Kidney (tissue), 14 donors: Measurements from ENCODE around the gene SYT11. TPM values are rescaled to one million over a fixed set of nuclear protein-coding genes. Genes with fewer than 3 reads are reported as not detected.
A peak's percentile ranks its signal among the peaks of the same experiment; 100 is the strongest.

Experiments used
- DNase-seq, 5 donors: peaks; one replicate each; pipeline ENCODE4 v3.0.0-alpha.2; 2013 to 2020
- FAIRE-seq: peaks from 2 replicates; lab custom pipeline; 2012; peaks lifted over from hg19 to GRCh38; lab: Jason Lieb, UNC
- H3K27ac ChIP-seq, 2 donors: one replicate each; pipeline ENCODE4 v1.7.0; 2013; ENCODE audit warnings: low read depth in 2 of 2, low read length in 2 of 2, inconsistent platforms in 1 of 2
- H3K27me3 ChIP-seq: one replicate; pipeline ENCODE4 v1.7.1; 2013; ENCODE audit warnings: low read length, inconsistent platforms; ENCODE audit not compliant: control insufficient read depth, insufficient read depth
- H3K36me3 ChIP-seq, 3 donors: one replicate each; pipeline versions ENCODE4 v1.7.0 to v1.7.1; 2013; ENCODE audit warnings: low read length in 3 of 3, control low read depth in 1 of 3, inconsistent platforms in 1 of 3; ENCODE audit not compliant: insufficient read depth in 3 of 3, control insufficient read depth in 2 of 3
- H3K4me1 ChIP-seq, 3 donors: one replicate each; pipeline versions ENCODE4 v1.7.0 to v1.7.1; 2013; ENCODE audit warnings: low read length in 3 of 3, inconsistent platforms in 1 of 3, low read depth in 1 of 3; ENCODE audit not compliant: control insufficient read depth in 2 of 3, insufficient read depth in 2 of 3
- H3K4me3 ChIP-seq, 3 donors: one replicate each; pipeline versions ENCODE4 v1.7.0 to v1.8.1; 2013; ENCODE audit warnings: low read length in 3 of 3, control low read depth in 1 of 3, inconsistent platforms in 1 of 3
- H3K9ac ChIP-seq, 3 donors: one replicate each; pipeline versions ENCODE4 v1.7.0 to v1.7.1; 2013; ENCODE audit warnings: low read length in 3 of 3, control low read depth in 1 of 3, inconsistent platforms in 1 of 3
- H3K9me3 ChIP-seq, 3 donors: one replicate each; pipeline versions ENCODE4 v1.7.0 to v1.7.1; 2013; ENCODE audit warnings: low read length in 3 of 3, control low read depth in 1 of 3, inconsistent platforms in 1 of 3; ENCODE audit not compliant: control insufficient read depth in 2 of 3, insufficient read depth in 1 of 3
- intact Hi-C: fragments of 100-400 bp; cut with DNase I; formaldehyde crosslinking; loops from one replicate; pipeline ENCODE4 v1.11.1; 2022
- polyA plus RNA-seq: library from polyadenylated mRNA; stranded (reverse); fragments of 350-450 nt; fragmentation: Illumina TruSeq; extraction: RNeasy Lipid Tissue Mini Kit (QIAGEN cat#74804); gene quantifications from one replicate; pipeline ENCODE4 v1.2.3, GENCODE V29; 2014; ENCODE audit warnings: low read depth, low replicate concordance; ENCODE audit not compliant: insufficient read depth
- total RNA-seq: library from RNA; stranded (reverse); fragmentation: NEBNext Ultra II Directional; extraction: Animal tissue kit (Norgen Biotek cat#: 25700); gene quantifications from one replicate; pipeline ENCODE4 v1.2.1, GENCODE V29; 2021
- TF ChIP-seq, protein P1 (sequence below): IDR thresholded peaks from 3 replicates; pipeline ENCODE4 v1.5.1; 2012; ENCODE audit warnings: mild to moderate bottlenecking, moderate library complexity, borderline replicate concordance; ENCODE audit not compliant: insufficient read depth; ENCODE audit errors: extremely low read depth
- donor health status: control.
- donor health status: control.
- donor health status: control.
- donor health status: control.
- donor health status: control.
- donor health status: DM: yes; HTN: yes; CAD: no.
- donor health status: Normal renal cell carcinoma (clear cell type).

The SYT11 gene
- total and polyA plus RNA-seq, 2 donors from 2014 or later: 8.4 to 16.8 TPM

DNA sequence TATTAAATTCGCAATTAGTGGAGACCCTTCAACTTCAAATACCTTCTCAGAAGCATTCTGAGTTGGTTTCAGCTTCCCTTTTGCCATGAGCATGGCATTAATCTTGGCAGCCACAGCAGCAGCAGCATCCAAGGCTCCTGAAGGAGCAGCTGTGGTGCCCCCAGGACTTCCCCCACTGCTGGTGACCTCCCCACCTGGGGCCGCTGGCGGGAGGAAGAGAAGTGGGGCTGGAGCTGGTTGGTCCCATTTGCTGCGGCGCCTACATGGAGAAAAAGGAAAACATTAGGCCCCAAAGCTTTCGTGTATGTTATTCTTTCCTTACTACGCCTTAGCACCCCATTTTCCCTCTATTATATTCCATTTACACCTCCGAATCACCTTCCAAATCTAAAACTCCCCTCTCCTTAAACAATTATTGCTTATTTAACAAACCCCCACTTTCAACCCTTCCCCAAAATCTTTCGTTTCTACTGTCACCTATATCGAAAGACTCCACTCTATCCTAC, 74.3 kb downstream of the SYT11 start:
- Histone ChIP-seq H3K27me3 (no peaks in the 10 kb centered on the region), H3K27ac (peak overlapping the region; percentile 73 to 96), H3K36me3 (peaks cover 5 to 26% (median 7%) of the 10 kb centered on the region in 3 donors), H3K4me3 (peak overlapping the region; percentile 75 to 98 (median 82)), H3K4me1 (peaks cover 3 to 21% (median 9%) of the 10 kb centered on the region in 3 donors), H3K9ac (peak overlapping the region; percentile 64 to 98 (median 88)), H3K9me3 (no peaks in the 10 kb centered on the region)
- DNase-seq (peak in 2 of 5 donors; percentile 11 to 77), FAIRE-seq (no peak)
- intact Hi-C loops: no loop called here
- TF ChIP-seq, protein P1, sequence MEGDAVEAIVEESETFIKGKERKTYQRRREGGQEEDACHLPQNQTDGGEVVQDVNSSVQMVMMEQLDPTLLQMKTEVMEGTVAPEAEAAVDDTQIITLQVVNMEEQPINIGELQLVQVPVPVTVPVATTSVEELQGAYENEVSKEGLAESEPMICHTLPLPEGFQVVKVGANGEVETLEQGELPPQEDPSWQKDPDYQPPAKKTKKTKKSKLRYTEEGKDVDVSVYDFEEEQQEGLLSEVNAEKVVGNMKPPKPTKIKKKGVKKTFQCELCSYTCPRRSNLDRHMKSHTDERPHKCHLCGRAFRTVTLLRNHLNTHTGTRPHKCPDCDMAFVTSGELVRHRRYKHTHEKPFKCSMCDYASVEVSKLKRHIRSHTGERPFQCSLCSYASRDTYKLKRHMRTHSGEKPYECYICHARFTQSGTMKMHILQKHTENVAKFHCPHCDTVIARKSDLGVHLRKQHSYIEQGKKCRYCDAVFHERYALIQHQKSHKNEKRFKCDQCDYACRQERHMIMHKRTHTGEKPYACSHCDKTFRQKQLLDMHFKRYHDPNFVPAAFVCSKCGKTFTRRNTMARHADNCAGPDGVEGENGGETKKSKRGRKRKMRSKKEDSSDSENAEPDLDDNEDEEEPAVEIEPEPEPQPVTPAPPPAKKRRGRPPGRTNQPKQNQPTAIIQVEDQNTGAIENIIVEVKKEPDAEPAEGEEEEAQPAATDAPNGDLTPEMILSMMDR: no peak

DNA sequence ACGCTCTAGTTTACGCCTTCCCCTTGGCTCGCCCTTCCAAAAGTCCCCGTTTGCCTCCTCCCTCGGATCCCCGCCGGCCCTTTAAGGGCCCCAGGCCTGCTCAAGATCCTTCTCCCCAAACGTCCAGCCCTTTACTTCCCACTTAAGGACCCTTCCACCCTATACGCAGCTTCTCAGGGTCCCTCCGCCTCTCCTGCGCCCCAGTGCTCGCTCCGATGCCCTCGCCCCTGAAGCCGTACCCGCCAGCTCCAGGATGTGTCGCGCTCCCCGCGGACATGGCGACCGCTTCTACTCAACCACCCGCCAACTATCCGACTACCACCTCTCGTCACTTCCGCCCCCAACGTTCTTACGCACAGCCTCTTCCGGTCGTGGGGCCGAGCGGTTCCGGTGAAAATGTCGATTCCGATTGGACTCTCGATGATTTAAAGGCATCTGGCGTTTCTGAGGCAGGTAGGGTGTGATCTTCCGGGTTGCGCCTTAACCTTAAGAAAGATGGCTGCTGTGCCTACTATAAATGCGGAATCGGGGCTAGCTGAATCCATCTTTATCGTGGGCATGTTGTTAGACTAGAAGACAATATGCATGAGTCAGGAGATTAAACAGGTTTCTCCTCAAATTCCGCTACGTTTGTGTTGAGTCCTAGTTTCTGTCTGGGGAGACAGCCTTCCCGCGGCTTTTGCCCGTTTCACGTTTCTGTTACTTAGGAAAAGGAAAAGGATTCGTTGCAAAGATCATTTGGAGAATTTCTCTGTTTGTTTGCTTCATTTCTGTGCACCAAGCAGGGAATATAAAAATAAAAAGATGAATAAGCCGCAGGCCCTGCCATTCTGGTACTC, 74.9 kb downstream of the SYT11 start, which contains the start of gene KHDC4:
TSS of gene KHDC4 (minus strand) at position 317 of the 839 bp plus-strand sequence. CDS start at position 277, 40 bp downstream.
- DNase-seq (peak; percentile 98 to 100 (median 98)), FAIRE-seq (peak; percentile 98)
- H3K27me3 ChIP-seq: no peaks in the 10 kb centered on the region
- peak within 1 kb of the TSS; percentile 64 to 98 (median 88) for H3K9ac ChIP-seq
- peaks cover 2 to 21% (median 3%) of the 10 kb centered on the region in 3 donors for H3K36me3 ChIP-seq
- intact Hi-C loops: no loop called here
- H3K27ac ChIP-seq: peak within 1 kb of the TSS; percentile 88 to 96
- peaks cover 3 to 21% (median 9%) of the 10 kb centered on the region in 3 donors for H3K4me1 ChIP-seq
- peak within 1 kb of the TSS; percentile 75 to 98 (median 82) for H3K4me3 ChIP-seq
- TF ChIP-seq, protein P1: peak; percentile 1
- no peaks in the 10 kb centered on the region for H3K9me3 ChIP-seq

Other genes starting within 250 kb of the SYT11 start
- 54.0 TPM for gene MSTO1, start 249.3 kb upstream of the SYT11 start, total RNA-seq
- gene MSTO1, start 249.3 kb upstream of the SYT11 start, polyA plus RNA-seq: 25.3 TPM
- gene YY1AP1, start 170.8 kb upstream of the SYT11 start, total RNA-seq: 67.1 TPM
- 33.4 TPM for gene YY1AP1, start 170.8 kb upstream of the SYT11 start, polyA plus RNA-seq
- 85.2 TPM for gene DAP3, start 170.5 kb upstream of the SYT11 start, total RNA-seq
- 92.2 TPM for gene DAP3, start 170.5 kb upstream of the SYT11 start, polyA plus RNA-seq
- gene GON4L, start 2.4 kb upstream of the SYT11 start, total RNA-seq: 62.1 TPM
- gene GON4L, start 2.4 kb upstream of the SYT11 start, polyA plus RNA-seq: 14.2 TPM
- gene RIT1, start 51.8 kb downstream of the SYT11 start, total RNA-seq: 40.8 TPM
- gene RIT1, start 51.8 kb downstream of the SYT11 start, polyA plus RNA-seq: 33.2 TPM
- gene KHDC4, start 74.8 kb downstream of the SYT11 start, total RNA-seq: 57.4 TPM
- 19.8 TPM for gene KHDC4, start 74.8 kb downstream of the SYT11 start, polyA plus RNA-seq
- gene RXFP4, start 82.1 kb downstream of the SYT11 start, total RNA-seq: not detected
- 0.32 TPM for gene RXFP4, start 82.1 kb downstream of the SYT11 start, polyA plus RNA-seq
- 99.6 TPM for gene ARHGEF2, start 119.0 kb downstream of the SYT11 start, total RNA-seq
- 32.3 TPM for gene ARHGEF2, start 119.0 kb downstream of the SYT11 start, polyA plus RNA-seq
- gene SSR2, start 161.4 kb downstream of the SYT11 start, total RNA-seq: 175 TPM
- 300 TPM for gene SSR2, start 161.4 kb downstream of the SYT11 start, polyA plus RNA-seq
- 24.5 TPM for gene UBQLN4, start 194.2 kb downstream of the SYT11 start, total RNA-seq
- 24.6 TPM for gene UBQLN4, start 194.2 kb downstream of the SYT11 start, polyA plus RNA-seq
- 50.8 TPM for gene LAMTOR2, start 195.2 kb downstream of the SYT11 start, total RNA-seq
- 200 TPM for gene LAMTOR2, start 195.2 kb downstream of the SYT11 start, polyA plus RNA-seq
- gene RAB25, start 201.6 kb downstream of the SYT11 start, total RNA-seq: 51.4 TPM
- 73.0 TPM for gene RAB25, start 201.6 kb downstream of the SYT11 start, polyA plus RNA-seq
- gene MEX3A, start 222.9 kb downstream of the SYT11 start, total RNA-seq: 1.7 TPM
- 1.0 TPM for gene MEX3A, start 222.9 kb downstream of the SYT11 start, polyA plus RNA-seq